Measurements from ENCODE around the gene AKAP5. TPM values are rescaled to one million over a fixed set of nuclear protein-coding genes. Genes with fewer than 3 reads are reported as not detected.
"Not testable (repeated sequence)": the region's sequence is repeated elsewhere in the genome, so short reads cannot be mapped to it uniquely, and the experiment has no call there.

AKAP5 gene
- polyA plus RNA-seq, 1 donor (not counting 4 experiments of a cell fraction or from before 2014, with no cell fraction given): 0.08 TPM

GRCh38 chr14:64516969-64517368, 51.7 kb downstream of the AKAP5 start:
- dilution Hi-C loops (cut with MboI; ENCODE audit: extremely low pct_ligation_motif_present, low sequenced_read_pairs): no loop called here
- H3K27ac ChIP-seq (ENCODE audit: control insufficient read depth, insufficient read depth, low read length): no peak overlapping the region
- TF ChIP-seq EZH2 (IDR thresholded peaks at IDR 0.05; ENCODE audit: low read length): no peak
- TF ChIP-seq, protein P1, sequence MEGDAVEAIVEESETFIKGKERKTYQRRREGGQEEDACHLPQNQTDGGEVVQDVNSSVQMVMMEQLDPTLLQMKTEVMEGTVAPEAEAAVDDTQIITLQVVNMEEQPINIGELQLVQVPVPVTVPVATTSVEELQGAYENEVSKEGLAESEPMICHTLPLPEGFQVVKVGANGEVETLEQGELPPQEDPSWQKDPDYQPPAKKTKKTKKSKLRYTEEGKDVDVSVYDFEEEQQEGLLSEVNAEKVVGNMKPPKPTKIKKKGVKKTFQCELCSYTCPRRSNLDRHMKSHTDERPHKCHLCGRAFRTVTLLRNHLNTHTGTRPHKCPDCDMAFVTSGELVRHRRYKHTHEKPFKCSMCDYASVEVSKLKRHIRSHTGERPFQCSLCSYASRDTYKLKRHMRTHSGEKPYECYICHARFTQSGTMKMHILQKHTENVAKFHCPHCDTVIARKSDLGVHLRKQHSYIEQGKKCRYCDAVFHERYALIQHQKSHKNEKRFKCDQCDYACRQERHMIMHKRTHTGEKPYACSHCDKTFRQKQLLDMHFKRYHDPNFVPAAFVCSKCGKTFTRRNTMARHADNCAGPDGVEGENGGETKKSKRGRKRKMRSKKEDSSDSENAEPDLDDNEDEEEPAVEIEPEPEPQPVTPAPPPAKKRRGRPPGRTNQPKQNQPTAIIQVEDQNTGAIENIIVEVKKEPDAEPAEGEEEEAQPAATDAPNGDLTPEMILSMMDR (optimal IDR thresholded peaks at IDR 0.05 in 1 of 3, IDR thresholded peaks at IDR 0.05 in 1 of 3, conservative IDR thresholded peaks at IDR 0.05 in 1 of 3; ENCODE audit: extremely low read depth in 1 of 3, insufficient read depth in 2 of 3, low read length in 3 of 3): no peak

DNA sequence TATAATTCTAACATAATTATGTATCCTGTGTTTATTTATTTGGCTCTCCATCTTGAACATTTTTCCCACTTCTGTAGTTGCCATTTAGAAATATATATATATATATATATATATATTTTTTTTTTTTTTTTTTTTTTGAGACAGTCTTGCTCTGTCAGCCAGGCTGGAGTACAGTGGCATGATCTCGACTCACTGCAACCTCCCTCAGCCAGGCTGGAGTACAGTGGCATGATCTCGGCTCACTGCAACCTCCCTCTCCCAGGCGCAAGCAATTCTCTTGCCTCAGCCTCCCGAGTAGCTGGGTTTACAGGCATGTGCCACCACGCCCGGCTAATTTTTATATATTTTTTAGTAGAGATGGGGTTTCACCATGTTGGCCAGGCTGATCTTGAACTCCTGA, 52.4 kb downstream of the AKAP5 start:
- H3K36me3 ChIP-seq (ENCODE audit: control insufficient read depth in 2 of 2, extremely low read depth in 1 of 2, insufficient read depth in 2 of 2, low read length in 2 of 2); H3K4me1 ChIP-seq (ENCODE audit: control insufficient read depth, extremely low read depth, insufficient read depth, low read length); H4K20me1 ChIP-seq (ENCODE audit: control insufficient read depth, extremely low read depth, insufficient read depth, low read length); H3K27ac ChIP-seq (ENCODE audit: control insufficient read depth, insufficient read depth, low read length); H3K27me3 ChIP-seq (ENCODE audit: control insufficient read depth, extremely low read depth, insufficient read depth, low read length); H3K4me2 ChIP-seq (ENCODE audit: control insufficient read depth, extremely low read depth, insufficient read depth, low read depth, low read length); H2AFZ ChIP-seq (ENCODE audit: control insufficient read depth, low read length); H3K9me1 ChIP-seq (ENCODE audit: control insufficient read depth, extremely low read depth, insufficient read depth, low read length); DNase-seq (ENCODE audit: low read depth, low spot score); H3K9ac ChIP-seq (ENCODE audit: control insufficient read depth, extremely low read depth, insufficient read depth, low read length); dilution Hi-C loops (cut with MboI; ENCODE audit: extremely low pct_ligation_motif_present, low sequenced_read_pairs); H3K4me3 ChIP-seq (ENCODE audit: control insufficient read depth in 2 of 3, extremely low read depth in 1 of 3, insufficient read depth in 2 of 3, low read depth in 1 of 3, low read length in 3 of 3); H3K9me3 ChIP-seq (ENCODE audit: control insufficient read depth, low read depth, low read length); FAIRE-seq: not testable (repeated sequence)
- peaks cover 78% of the 10 kb centered on the region for H3K79me2 ChIP-seq (ENCODE audit: control insufficient read depth, insufficient read depth, low read length)

More at GRCh38 chr14:64516969-64517368, 51.7 kb downstream of the AKAP5 start:
- H3K4me3 ChIP-seq (ENCODE audit: control insufficient read depth in 2 of 3, extremely low read depth in 1 of 3, insufficient read depth in 2 of 3, low read depth in 1 of 3, low read length in 3 of 3): no peak overlapping the region
- no peaks in the 10 kb centered on the region for H3K9me1 ChIP-seq (ENCODE audit: control insufficient read depth, extremely low read depth, insufficient read depth, low read length)
- H3K4me1 ChIP-seq (ENCODE audit: control insufficient read depth, extremely low read depth, insufficient read depth, low read length): no peaks in the 10 kb centered on the region
- peaks cover 4 to 11% of the 10 kb centered on the region in 2 experiments for H3K36me3 ChIP-seq (ENCODE audit: control insufficient read depth in 2 of 2, extremely low read depth in 1 of 2, insufficient read depth in 2 of 2, low read length in 2 of 2)
- FAIRE-seq: no peak
- H2AFZ ChIP-seq (ENCODE audit: control insufficient read depth, low read length): no peak overlapping the region
- DNase-seq (ENCODE audit: low read depth, low spot score): no peak
- peaks cover 2% of the 10 kb centered on the region for H4K20me1 ChIP-seq (ENCODE audit: control insufficient read depth, extremely low read depth, insufficient read depth, low read length)
- H3K9ac ChIP-seq (ENCODE audit: control insufficient read depth, extremely low read depth, insufficient read depth, low read length): no peak overlapping the region
- H3K9me3 ChIP-seq (ENCODE audit: control insufficient read depth, low read depth, low read length): no peaks in the 10 kb centered on the region
- H3K4me2 ChIP-seq (ENCODE audit: control insufficient read depth, extremely low read depth, insufficient read depth, low read depth, low read length): no peak overlapping the region
- H3K27me3 ChIP-seq (ENCODE audit: control insufficient read depth, extremely low read depth, insufficient read depth, low read length): no peaks in the 10 kb centered on the region
- peaks cover 83% of the 10 kb centered on the region for H3K79me2 ChIP-seq (ENCODE audit: control insufficient read depth, insufficient read depth, low read length)

DNA sequence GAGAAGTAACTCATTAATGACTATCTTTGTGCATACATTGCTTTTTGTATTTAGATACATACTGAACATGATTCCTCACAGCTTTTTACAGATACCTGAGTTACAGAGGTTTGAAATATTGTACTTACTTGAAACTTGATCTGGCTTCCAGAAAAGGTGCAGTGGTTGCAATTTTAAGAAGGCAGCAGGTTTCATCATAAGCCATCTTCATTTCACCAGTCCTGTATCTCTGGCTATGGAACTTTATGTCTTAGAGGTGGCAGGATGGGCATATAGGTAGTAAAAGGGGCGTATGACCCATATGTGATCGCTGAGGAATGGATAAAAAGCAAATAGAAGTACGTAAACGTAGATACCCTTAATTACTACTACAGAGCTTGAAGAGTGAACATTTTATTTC, 52.9 kb downstream of the AKAP5 start:
- Histone ChIP-seq H3K9ac (ENCODE audit: control insufficient read depth, extremely low read depth, insufficient read depth, low read length) (no peak overlapping the region), H3K36me3 (ENCODE audit: control insufficient read depth in 2 of 2, extremely low read depth in 1 of 2, insufficient read depth in 2 of 2, low read length in 2 of 2) (peaks cover 9 to 15% of the 10 kb centered on the region in 2 experiments), H3K4me3 (ENCODE audit: control insufficient read depth in 2 of 3, extremely low read depth in 1 of 3, insufficient read depth in 2 of 3, low read depth in 1 of 3, low read length in 3 of 3) (no peak overlapping the region), H3K9me1 (ENCODE audit: control insufficient read depth, extremely low read depth, insufficient read depth, low read length) (no peaks in the 10 kb centered on the region), H4K20me1 (ENCODE audit: control insufficient read depth, extremely low read depth, insufficient read depth, low read length) (no peaks in the 10 kb centered on the region), H3K79me2 (ENCODE audit: control insufficient read depth, insufficient read depth, low read length) (peaks cover 77% of the 10 kb centered on the region), H3K27me3 (ENCODE audit: control insufficient read depth, extremely low read depth, insufficient read depth, low read length) (no peaks in the 10 kb centered on the region), H3K9me3 (ENCODE audit: control insufficient read depth, low read depth, low read length) (no peaks in the 10 kb centered on the region), H3K4me2 (ENCODE audit: control insufficient read depth, extremely low read depth, insufficient read depth, low read depth, low read length) (no peak overlapping the region), H3K27ac (ENCODE audit: control insufficient read depth, insufficient read depth, low read length) (no peak overlapping the region), H3K4me1 (ENCODE audit: control insufficient read depth, extremely low read depth, insufficient read depth, low read length) (no peaks in the 10 kb centered on the region), H2AFZ (ENCODE audit: control insufficient read depth, low read length) (no peak overlapping the region)
- DNase-seq (ENCODE audit: low read depth, low spot score) (no peak), FAIRE-seq (no peak)
- dilution Hi-C loops (cut with MboI; ENCODE audit: extremely low pct_ligation_motif_present, low sequenced_read_pairs): no loop called here
- TF ChIP-seq, protein P1 (optimal IDR thresholded peaks at IDR 0.05 in 1 of 3, IDR thresholded peaks at IDR 0.05 in 1 of 3, conservative IDR thresholded peaks at IDR 0.05 in 1 of 3; ENCODE audit: extremely low read depth in 1 of 3, insufficient read depth in 2 of 3, low read length in 3 of 3): no peak
- no peak for TF ChIP-seq EZH2 (IDR thresholded peaks at IDR 0.05; ENCODE audit: low read length)

All from keratinocyte (primary cell).